HFFc6 (cell line): ENCODE measurements around the gene SUFU. TPM values are rescaled to one million over a fixed set of nuclear protein-coding genes. Genes with fewer than 3 reads are reported as not detected.
"Not testable (repeated sequence)": the region's sequence is repeated elsewhere in the genome, so short reads cannot be mapped to it uniquely, and the experiment has no call there.

Experiments
- DNase-seq: peaks from one replicate; pipeline ENCODE4 v3.0.0-alpha.2; 2018
- H3K27ac Mint-ChIP-seq: 2 replicates; pipeline ENCODE4 v1.8.0; 2020; ENCODE audit warnings: mild to moderate bottlenecking, mixed read lengths
- H3K27me3 Mint-ChIP-seq: 2 replicates; pipeline ENCODE4 v1.8.0; 2021; ENCODE audit warnings: mild to moderate bottlenecking, moderate library complexity, mixed read lengths; ENCODE audit not compliant: insufficient read depth
- H3K36me3 Mint-ChIP-seq: 2 replicates; pipeline ENCODE4 v1.8.0; 2021; ENCODE audit warnings: low read depth, mixed read lengths
- H3K4me1 Mint-ChIP-seq: 2 replicates; pipeline ENCODE4 v1.8.0; 2020; ENCODE audit warnings: low read depth, mixed read lengths
- H3K4me3 Mint-ChIP-seq: 2 replicates; pipeline ENCODE4 v1.8.0; 2020; ENCODE audit warnings: mild to moderate bottlenecking, moderate library complexity, mixed read lengths
- H3K9me3 Mint-ChIP-seq: 2 replicates; pipeline ENCODE4 v1.8.0; 2020; ENCODE audit warnings: mild to moderate bottlenecking, mixed read lengths
- total RNA-seq, 6 experiments: library from RNA; stranded (reverse); fragmentation: NEBNext Ultra II Directional; extraction: Animal tissue kit (Norgen Biotek cat#: 25700); gene quantifications; 2 replicates in 1 of 6; 3 replicates in 5 of 6; pipeline ENCODE4 v1.2.3, GENCODE V29; 2021
- TF ChIP-seq, protein P1 (sequence below): fragments of 200-600 bp; sonication (generic); IDR thresholded peaks from 2 replicates; pipeline ENCODE4 v1.5.0; 2021; ENCODE audit warnings: antibody characterized with exemption, mild to moderate bottlenecking

SUFU gene
- total RNA-seq, 6 experiments from 2014 or later: 12.8 to 16.8 (median 15.2) TPM

DNA sequence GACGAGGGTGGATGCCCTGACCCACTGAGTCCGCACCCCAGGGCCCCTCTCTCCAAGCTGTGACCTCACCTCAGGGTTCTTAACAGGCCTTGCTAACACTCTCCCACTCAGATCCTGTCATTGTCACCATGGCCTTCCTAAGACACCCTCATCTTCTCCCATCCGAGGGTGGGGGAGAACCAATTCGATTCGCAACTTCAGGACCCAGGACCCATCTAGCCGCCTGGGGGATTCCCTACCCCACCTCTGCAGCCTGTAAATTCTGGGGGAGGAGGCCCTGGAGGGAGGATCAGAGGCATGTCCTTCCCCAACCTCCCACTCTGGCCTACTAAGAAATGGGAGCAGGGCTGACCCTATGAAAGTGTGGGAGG, 157.9 kb downstream of the SUFU start:
- Mint-ChIP-seq H3K36me3 (peaks cover 8% of the 10 kb centered on the region; the same call in 1 of the 2 replicates), H3K9me3 (no peaks in the 10 kb centered on the region), H3K4me3 (no peak overlapping the region), H3K27me3 (peaks cover 2% of the 10 kb centered on the region), H3K27ac (peak overlapping the region; percentile 31; the same call in 1 of the 2 replicates), H3K4me1 (no peaks in the 10 kb centered on the region; the same call in 1 of the 2 replicates)
- DNase-seq: no peak
- TF ChIP-seq, protein P1, sequence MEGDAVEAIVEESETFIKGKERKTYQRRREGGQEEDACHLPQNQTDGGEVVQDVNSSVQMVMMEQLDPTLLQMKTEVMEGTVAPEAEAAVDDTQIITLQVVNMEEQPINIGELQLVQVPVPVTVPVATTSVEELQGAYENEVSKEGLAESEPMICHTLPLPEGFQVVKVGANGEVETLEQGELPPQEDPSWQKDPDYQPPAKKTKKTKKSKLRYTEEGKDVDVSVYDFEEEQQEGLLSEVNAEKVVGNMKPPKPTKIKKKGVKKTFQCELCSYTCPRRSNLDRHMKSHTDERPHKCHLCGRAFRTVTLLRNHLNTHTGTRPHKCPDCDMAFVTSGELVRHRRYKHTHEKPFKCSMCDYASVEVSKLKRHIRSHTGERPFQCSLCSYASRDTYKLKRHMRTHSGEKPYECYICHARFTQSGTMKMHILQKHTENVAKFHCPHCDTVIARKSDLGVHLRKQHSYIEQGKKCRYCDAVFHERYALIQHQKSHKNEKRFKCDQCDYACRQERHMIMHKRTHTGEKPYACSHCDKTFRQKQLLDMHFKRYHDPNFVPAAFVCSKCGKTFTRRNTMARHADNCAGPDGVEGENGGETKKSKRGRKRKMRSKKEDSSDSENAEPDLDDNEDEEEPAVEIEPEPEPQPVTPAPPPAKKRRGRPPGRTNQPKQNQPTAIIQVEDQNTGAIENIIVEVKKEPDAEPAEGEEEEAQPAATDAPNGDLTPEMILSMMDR: no peak

GRCh38 chr10:102665904-102666509, 162.2 kb downstream of the SUFU start:
- H3K27me3 Mint-ChIP-seq: peaks cover 2% of the 10 kb centered on the region
- no peak for DNase-seq

DNA sequence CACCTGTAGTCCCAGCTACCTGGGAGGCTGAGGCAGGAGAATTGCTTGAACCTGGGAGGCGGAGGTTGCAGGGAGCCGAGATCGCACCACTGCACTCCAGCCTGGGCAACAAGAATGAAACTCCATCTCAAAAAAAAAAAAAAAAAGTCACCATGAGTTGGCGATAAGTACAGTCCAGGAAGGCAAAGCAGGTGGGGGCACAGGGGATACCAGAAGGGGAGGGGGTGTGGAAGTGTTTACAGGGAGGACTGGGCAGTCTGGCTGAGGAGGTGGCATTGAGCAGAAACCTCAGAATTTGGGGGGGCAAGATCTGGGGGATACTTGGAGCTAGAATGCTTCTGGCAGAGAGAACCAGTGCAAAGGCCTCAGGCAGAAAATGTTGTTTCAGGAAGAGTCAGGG, 163.6 kb downstream of the SUFU start:
- not testable (repeated sequence) for H3K27ac Mint-ChIP-seq, H3K4me3 Mint-ChIP-seq, DNase-seq, H3K27me3 Mint-ChIP-seq, H3K36me3 Mint-ChIP-seq, H3K9me3 Mint-ChIP-seq
- H3K4me1 Mint-ChIP-seq: peaks cover 21% of the 10 kb centered on the region

More at GRCh38 chr10:102665904-102666509, 162.2 kb downstream of the SUFU start:
- peaks cover 21% of the 10 kb centered on the region for H3K4me1 Mint-ChIP-seq
- H3K36me3 Mint-ChIP-seq: no peaks in the 10 kb centered on the region
- no peak overlapping the region for H3K27ac Mint-ChIP-seq
- TF ChIP-seq, protein P1: no peak
- no peak overlapping the region for H3K4me3 Mint-ChIP-seq
- H3K9me3 Mint-ChIP-seq: no peaks in the 10 kb centered on the region

- no peaks in the 10 kb centered on the region for H3K9me3 Mint-ChIP-seq
- H3K4me3 Mint-ChIP-seq: no peak overlapping the region
- H3K27ac Mint-ChIP-seq: peak overlapping the region; percentile 61
- H3K4me1 Mint-ChIP-seq: peaks cover 26% of the 10 kb centered on the region
- DNase-seq: no peak
- peaks cover 3% of the 10 kb centered on the region; the same call in 1 of the 2 replicates for H3K27me3 Mint-ChIP-seq
- H3K36me3 Mint-ChIP-seq: no peaks in the 10 kb centered on the region
- TF ChIP-seq, protein P1: no peak
These were observed 164.7 kb downstream of the SUFU start for GRCh38 chr10:102668326-102669107.

GRCh38 chr10:102669206-102670064, 165.7 kb downstream of the SUFU start:
- H3K27me3 Mint-ChIP-seq: peaks cover 3% of the 10 kb centered on the region; the same call in 1 of the 2 replicates
- no peak overlapping the region for H3K4me3 Mint-ChIP-seq
- H3K36me3 Mint-ChIP-seq: no peaks in the 10 kb centered on the region
- TF ChIP-seq, protein P1: peak; percentile 65
- peak overlapping the region; percentile 61 for H3K27ac Mint-ChIP-seq
- H3K4me1 Mint-ChIP-seq: peaks cover 35% of the 10 kb centered on the region
- peak; percentile 58 for DNase-seq
- H3K9me3 Mint-ChIP-seq: no peaks in the 10 kb centered on the region
